GM12873 (cell line): Measurements from ENCODE around the gene VAMP4.

Source experiments
- TF ChIP-seq, protein P1 (sequence below): IDR thresholded peaks from 2 replicates; pipeline ENCODE4 v1.5.1; 2012; ENCODE audit warnings: low read depth, mild to moderate bottlenecking, moderate library complexity, low read length, control low read depth; ENCODE audit not compliant: insufficient read depth; ENCODE audit errors: missing control alignments

VAMP4 gene

DNA sequence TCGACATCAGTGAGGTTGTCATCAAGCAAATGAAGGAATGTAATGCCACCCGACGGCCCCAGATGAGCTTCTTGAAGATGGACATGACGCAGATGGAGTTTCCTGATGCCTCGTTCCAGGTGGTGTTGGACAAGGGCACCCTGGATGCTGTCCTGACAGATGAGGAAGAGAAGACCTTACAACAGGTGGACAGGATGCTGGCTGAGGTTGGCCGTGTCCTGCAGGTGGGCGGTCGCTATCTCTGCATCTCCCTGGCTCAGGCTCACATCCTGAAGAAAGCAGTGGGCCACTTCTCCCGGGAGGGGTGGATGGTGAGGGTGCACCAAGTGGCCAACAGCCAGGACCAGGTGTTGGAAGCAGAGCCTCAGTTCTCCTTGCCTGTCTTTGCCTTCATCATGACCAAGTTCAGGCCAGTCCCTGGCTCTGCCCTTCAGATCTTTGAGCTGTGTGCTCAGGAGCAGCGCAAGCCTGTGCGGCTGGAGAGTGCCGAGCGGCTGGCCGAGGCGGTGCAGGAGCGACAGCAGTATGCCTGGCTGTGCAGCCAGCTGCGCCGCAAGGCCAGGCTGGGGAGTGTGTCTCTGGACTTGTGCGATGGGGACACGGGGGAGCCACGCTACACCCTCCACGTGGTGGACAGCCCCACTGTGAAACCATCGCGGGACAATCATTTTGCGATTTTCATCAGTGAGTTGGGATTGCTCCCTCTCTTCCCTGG is 42.1 kb upstream of the VAMP4 start:
- TF ChIP-seq, protein P1, sequence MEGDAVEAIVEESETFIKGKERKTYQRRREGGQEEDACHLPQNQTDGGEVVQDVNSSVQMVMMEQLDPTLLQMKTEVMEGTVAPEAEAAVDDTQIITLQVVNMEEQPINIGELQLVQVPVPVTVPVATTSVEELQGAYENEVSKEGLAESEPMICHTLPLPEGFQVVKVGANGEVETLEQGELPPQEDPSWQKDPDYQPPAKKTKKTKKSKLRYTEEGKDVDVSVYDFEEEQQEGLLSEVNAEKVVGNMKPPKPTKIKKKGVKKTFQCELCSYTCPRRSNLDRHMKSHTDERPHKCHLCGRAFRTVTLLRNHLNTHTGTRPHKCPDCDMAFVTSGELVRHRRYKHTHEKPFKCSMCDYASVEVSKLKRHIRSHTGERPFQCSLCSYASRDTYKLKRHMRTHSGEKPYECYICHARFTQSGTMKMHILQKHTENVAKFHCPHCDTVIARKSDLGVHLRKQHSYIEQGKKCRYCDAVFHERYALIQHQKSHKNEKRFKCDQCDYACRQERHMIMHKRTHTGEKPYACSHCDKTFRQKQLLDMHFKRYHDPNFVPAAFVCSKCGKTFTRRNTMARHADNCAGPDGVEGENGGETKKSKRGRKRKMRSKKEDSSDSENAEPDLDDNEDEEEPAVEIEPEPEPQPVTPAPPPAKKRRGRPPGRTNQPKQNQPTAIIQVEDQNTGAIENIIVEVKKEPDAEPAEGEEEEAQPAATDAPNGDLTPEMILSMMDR = no peak

DNA sequence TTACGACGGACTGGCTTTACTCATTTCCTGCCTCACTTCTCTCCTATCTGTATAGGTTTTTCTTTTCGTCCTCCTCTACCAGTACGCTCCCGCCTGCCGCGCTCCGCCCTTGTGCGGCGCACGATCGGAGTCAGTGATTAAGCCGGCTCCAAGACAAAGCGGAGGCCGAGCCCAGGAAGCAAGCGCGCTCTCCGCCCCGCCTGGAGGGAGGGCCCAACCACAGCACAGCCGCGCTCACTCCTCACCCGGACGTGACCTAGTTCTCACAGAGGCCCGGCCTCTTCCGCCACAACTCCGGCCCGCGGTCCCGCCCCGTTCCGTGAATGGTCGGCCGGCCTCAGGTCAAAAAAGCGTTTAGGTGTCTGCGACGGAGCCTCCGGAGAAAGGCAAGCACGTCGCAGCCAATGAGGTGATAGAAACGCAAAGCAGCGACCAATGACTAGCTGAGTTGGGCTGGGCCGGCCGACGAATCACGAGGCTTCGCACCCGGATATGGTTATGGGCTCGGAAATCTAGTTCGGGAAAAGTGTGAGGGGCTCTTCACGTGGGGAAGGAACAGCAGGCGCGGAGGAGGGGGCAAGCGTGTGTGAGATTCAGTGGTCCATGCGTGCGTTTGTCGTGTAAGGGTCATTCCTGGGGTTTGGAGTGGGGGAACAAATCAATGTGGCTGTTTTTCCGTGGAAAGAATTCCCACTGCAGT is 39.5 kb upstream of the VAMP4 start, which contains the start of gene METTL13:
Gene METTL13, plus strand, starts transcription at position 485 of the 700 bp plus-strand sequence. CDS start 308 bp downstream, outside the sequence.
- TF ChIP-seq, protein P1 = no peak

DNA sequence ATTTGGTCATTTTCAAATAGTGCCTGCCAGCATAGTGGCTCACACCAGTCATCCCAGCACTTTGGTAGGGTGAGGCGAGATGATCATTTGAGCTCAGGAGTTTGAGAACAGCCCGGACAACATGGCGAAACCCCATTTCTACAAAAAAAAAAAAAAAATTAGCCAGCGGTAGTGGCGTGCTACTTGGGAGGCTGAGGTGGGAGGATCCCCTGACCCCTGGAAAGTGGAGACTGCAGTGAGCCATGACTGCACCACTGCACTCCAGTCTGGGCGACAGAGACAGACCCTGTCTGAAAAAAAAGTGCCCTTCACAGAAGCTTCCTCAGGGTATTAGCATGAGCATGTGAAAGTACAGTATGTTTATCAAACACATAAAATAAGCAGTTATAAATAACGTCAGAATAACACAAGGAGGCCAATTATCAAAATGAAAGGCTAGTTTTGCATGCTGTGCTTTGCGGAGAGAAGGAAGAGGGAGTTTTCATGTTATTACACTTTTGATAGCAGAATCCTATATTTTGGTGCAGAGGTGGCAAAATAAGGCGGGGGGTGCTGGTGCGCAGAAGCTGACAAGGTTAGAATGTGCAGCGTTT is 38.8 kb upstream of the VAMP4 start:
- TF ChIP-seq, protein P1 = no peak

DNA sequence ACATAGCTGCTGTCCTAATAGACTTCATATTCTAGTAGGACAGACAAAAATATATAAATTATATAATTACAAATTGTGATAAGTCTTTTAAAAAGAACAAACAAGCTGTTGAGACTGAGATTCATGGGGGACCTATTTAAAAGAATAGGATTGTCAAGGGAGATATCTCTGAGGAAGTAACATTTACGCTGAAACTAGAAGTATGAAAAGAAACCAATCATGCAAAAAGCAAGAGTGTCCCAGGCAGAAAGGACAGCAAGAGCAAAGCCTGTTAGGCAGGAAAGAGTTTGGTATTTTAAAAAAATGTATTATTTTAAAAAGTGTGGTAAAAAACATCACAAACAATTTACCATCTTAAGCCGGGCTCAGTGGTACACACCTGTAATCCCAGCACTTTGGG is 30.4 kb upstream of the VAMP4 start:
- TF ChIP-seq, protein P1 = no peak

DNA sequence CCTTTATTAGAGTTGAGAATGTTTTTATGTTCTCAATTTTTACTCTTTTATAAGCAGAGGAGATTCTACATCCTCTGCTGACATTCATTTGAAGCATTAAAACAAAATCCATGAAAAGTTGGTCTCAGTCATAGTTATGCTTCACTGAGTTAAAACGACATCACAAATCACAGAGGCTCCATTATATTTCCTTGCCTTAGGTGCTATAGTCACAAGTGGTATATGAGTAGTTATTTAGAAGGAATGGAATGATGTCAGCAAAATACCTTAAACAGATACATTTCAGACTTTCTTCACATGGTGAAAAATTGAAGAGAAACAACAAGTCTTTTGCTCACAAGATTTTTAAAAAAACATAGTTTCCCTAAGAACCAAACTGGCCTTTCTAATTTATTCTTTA is 27.9 kb upstream of the VAMP4 start:
- TF ChIP-seq, protein P1 = no peak

DNA sequence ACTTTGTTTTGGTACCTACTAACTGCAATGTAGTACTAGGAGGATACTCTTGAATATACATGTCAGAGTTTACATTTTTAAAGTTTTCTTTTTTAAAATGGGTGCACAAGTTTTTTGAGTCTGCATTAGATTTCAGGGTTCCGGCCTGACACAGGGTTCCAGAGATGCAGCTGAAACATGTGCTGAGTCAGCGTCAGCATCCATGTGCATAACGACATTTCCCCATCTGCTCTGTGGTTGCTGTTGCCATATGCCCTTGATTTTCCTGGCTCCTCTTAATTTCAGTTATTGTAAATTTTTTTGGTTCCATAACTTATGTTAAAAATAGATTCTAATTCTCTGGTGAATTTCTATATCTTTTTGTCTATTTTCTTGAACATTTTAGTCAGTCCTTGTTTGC is 27.3 kb upstream of the VAMP4 start:
- TF ChIP-seq, protein P1 = no peak

DNA sequence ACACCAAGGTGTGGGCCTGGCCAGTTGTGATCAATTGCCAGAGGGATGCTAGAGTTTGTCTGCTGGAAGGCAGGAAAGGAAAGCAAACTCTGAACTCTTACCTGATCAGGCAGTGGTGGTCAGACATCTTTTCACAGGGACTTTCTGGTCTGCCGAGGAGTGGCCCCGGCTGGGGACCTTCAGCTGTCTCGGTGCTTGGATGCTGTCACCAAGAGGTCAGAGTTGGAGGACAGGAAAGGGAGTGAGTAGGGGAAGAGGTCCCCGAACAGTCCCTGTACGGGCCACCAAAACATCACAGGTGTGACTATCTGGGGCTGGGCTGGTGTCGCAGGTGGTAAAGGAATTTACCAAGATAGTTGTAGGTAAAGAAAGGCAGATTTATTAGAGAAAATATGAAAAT is 21.9 kb upstream of the VAMP4 start:
- TF ChIP-seq, protein P1 = no peak
